Tibial artery (tissue), 4 donors: Measurements from ENCODE around the gene SMCHD1.
"Not testable (repeated sequence)": the region's sequence is repeated elsewhere in the genome, so short reads cannot be mapped to it uniquely, and the experiment has no call there.

ENCODE experiments used
- DNase-seq, 2 donors: peaks; one replicate each; pipeline ENCODE4 v3.0.0-alpha.2; 2019
- H3K27ac ChIP-seq, 2 donors: fragments of 200-600 bp; sonication (generic) in 1 of 2; 1 replicate in 1 of 2; 2 replicates in 1 of 2; pipeline ENCODE4 v1.5.1; 2018 to 2019; ENCODE audit warnings: mild to moderate bottlenecking in 1 of 2
- H3K27me3 ChIP-seq, 2 donors: fragments of 200-600 bp; sonication (generic) in 1 of 2; one replicate each; pipeline versions ENCODE4 v1.5.1 to v1.6.0; 2016 to 2019
- H3K36me3 ChIP-seq, 3 donors: fragments of 200-600 bp; sonication (generic) in 2 of 3; one replicate each; pipeline ENCODE4 v1.5.1; 2016 to 2019; ENCODE audit warnings: mild to moderate bottlenecking in 2 of 3
- H3K4me1 ChIP-seq, 4 donors: fragments of 200-600 bp; sonication (generic) in 2 of 4; 1 replicate in 3 of 4; 2 replicates in 1 of 4; pipeline ENCODE4 v1.5.1; 2016 to 2019
- H3K4me3 ChIP-seq, 2 donors: fragments of 200-600 bp; sonication (generic) in 1 of 2; 1 replicate in 1 of 2; 2 replicates in 1 of 2; pipeline ENCODE4 v1.5.1; 2018 to 2019; ENCODE audit warnings: mild to moderate bottlenecking in 2 of 2
- H3K9me3 ChIP-seq, 3 donors: fragments of 200-600 bp; sonication (generic) in 1 of 3; one replicate each; pipeline ENCODE4 v1.5.1; 2016 to 2019
- intact Hi-C: fragments of 100-400 bp; cut with DNase I; formaldehyde crosslinking; loops from one replicate; pipeline ENCODE4 v1.15.0; 2023; ENCODE audit warnings: low total_unique reads
- TF ChIP-seq, protein P1 (sequence below), 2 experiments: fragments of 200-600 bp in 1 of 2; fragments of 450-650 bp in 1 of 2; IDR thresholded peaks; one replicate each; pipeline ENCODE4 v1.5.1; 2017 to 2019; ENCODE audit warnings: antibody characterized with exemption in 2 of 2, mild to moderate bottlenecking in 1 of 2, moderate library complexity in 1 of 2

Gene SMCHD1

DNA sequence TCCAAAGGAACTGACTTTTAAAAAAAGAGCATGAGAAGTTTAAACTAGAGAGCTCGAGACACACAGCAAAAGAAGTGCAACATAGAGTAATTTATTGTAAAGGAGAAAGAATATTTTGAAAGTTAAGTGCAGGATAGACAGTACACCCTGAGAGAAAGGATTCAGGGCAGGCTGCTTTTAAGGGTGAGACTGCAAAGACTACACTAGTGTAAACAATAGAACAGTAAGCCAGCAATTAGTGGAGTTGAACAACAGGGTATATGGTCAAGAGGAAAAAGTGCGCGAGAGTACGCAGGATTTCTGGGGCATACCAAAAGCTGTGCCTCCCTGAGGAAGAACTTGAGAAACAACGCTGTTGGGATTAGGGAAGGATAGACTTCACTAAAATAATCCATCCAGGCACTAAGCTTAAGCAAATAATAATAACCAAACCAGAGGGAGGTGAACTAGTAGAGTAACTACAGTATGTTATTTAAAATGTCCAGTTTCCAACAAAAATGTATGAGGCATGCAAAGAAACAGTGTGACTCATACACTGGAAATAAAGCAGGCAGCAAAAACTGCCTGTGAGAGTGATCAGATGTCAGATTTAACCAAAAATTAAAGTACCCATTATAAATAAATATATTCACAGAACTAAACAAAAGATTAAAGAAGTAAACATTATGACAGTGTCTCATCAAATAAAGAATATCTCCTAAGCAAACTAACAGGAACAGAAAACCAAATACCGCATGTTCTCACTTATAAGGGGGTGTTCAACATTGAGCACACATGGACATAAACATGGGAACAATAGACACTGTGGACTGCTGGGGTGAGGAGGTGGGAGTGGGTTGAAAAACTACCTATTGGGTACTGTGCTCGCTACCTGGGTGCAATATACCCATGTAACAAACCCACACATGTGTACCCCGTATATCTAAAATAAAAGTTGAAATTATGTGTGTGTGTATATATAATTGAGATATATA lies 150.7 kb downstream of the SMCHD1 start:
- Histone ChIP-seq H3K4me3 (no peak overlapping the region), H3K36me3 (peaks cover 0 to 12% (median 9%) of the 10 kb centered on the region in 3 donors), H3K27ac (no peak overlapping the region), H3K9me3 (peaks cover 0 to 13% (median 7%) of the 10 kb centered on the region in 3 donors), H3K27me3 (no peaks in the 10 kb centered on the region), H3K4me1 (peaks cover 0 to 12% (median 0%) of the 10 kb centered on the region in 4 donors)
- no peak for DNase-seq
- TF ChIP-seq, protein P1, sequence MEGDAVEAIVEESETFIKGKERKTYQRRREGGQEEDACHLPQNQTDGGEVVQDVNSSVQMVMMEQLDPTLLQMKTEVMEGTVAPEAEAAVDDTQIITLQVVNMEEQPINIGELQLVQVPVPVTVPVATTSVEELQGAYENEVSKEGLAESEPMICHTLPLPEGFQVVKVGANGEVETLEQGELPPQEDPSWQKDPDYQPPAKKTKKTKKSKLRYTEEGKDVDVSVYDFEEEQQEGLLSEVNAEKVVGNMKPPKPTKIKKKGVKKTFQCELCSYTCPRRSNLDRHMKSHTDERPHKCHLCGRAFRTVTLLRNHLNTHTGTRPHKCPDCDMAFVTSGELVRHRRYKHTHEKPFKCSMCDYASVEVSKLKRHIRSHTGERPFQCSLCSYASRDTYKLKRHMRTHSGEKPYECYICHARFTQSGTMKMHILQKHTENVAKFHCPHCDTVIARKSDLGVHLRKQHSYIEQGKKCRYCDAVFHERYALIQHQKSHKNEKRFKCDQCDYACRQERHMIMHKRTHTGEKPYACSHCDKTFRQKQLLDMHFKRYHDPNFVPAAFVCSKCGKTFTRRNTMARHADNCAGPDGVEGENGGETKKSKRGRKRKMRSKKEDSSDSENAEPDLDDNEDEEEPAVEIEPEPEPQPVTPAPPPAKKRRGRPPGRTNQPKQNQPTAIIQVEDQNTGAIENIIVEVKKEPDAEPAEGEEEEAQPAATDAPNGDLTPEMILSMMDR (IDR thresholded peaks at IDR 0.05), result no peak
- intact Hi-C loops, result no loop called here

DNA sequence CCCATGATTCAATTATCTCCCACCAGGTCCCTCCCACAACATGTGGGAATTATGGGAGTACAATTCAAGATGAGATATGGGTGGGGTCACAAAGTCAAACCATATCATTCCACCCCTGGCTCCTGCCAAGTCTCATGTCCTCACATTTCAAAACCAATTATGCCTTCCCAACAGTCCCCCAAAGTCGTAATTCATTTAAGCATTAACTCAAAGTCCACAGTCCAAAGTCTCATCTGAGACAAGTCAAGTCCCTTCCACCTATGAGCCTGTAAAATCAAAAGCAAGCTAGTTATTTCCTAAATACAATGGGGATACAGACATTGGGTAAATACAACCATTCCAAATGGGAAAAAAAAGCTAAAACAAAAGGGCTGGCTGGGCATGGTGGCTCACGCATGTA lies 153.1 kb downstream of the SMCHD1 start:
- intact Hi-C loops, H3K36me3 ChIP-seq, H3K4me3 ChIP-seq, H3K27me3 ChIP-seq, H3K27ac ChIP-seq, DNase-seq: not testable (repeated sequence)
- peaks cover 0 to 12% (median 0%) of the 10 kb centered on the region in 4 donors for H3K4me1 ChIP-seq
- peaks cover 0 to 17% (median 16%) of the 10 kb centered on the region in 3 donors for H3K9me3 ChIP-seq

DNA sequence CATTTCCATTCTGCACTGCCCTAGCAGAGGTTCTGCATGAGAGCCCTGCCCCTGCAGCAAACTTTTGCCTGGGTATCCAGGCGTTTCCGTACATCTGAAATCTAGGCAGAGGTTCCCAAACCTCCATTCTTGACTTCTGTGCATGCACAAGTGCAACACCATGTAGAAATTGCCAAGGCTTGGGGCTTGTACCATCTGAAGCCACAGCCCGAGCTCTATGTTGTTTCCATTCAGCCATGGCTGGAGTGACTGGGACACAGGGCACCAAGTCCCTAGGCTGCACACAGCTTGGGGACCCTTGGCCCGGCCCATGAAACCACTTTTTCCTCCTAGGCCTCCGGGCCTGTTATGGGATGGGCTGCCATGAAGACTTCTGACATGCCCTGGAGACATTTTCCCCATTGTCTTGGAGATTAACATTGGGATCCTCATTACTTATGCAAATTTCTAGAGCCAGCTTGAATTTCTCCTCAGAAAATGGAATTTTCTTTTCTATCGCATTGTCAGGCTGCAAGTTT lies 154.2 kb downstream of the SMCHD1 start:
- Histone ChIP-seq H3K4me1 (peaks cover 0 to 12% (median 0%) of the 10 kb centered on the region in 4 donors), H3K9me3 (peaks cover 0 to 17% (median 16%) of the 10 kb centered on the region in 3 donors)
- DNase-seq, H3K27me3 ChIP-seq, H3K36me3 ChIP-seq, intact Hi-C loops, H3K27ac ChIP-seq, H3K4me3 ChIP-seq: not testable (repeated sequence)

DNA sequence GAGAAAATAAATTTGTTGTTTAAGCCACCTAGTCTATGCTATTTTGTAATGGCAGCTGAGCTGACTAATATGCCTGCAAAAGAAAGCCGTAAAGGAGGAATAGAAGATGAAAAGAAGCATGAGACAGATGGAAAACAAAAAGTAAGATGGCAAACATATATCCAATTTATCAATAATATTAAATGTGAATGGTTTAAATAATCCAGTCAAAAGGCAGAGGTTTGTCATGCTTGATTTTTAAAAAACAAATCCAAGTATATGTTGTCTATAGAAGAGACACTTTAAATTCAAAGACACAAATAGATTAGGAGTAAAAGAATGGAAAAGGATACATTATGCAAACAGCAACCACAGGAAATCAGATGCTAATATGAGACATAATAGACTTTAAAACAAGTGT lies 155.9 kb downstream of the SMCHD1 start:
- peaks cover 0 to 21% (median 16%) of the 10 kb centered on the region in 3 donors for H3K9me3 ChIP-seq
- no peak overlapping the region for H3K27ac ChIP-seq
- TF ChIP-seq, protein P1 (IDR thresholded peaks at IDR 0.05), result no peak
- no peak overlapping the region for H3K4me3 ChIP-seq
- peaks cover 0 to 2% (median 0%) of the 10 kb centered on the region in 4 donors for H3K4me1 ChIP-seq
- H3K36me3 ChIP-seq, result no peaks in the 10 kb centered on the region
- intact Hi-C loops, result no loop called here
- no peak for DNase-seq
- no peaks in the 10 kb centered on the region for H3K27me3 ChIP-seq

DNA sequence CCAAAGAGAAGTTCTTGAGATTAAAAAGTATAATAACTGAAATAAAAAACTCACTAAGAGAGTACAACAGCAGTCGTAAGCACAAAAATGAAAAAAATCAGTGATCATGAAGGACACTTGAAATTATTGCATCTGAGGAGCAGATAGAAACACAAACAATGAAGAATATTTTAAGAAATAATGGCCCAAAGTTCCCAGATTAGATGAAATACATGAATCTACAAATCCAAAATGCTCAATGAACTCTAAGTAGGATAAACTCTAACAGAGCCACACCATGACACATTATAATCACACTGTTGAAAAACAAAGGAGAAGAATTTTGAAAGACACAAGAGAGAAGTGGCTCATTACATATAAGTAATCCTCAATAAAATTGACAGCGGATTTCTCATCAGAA lies 159.4 kb downstream of the SMCHD1 start:
- no peaks in the 10 kb centered on the region for H3K27me3 ChIP-seq
- H3K9me3 ChIP-seq, result peaks cover 0 to 21% (median 8%) of the 10 kb centered on the region in 3 donors
- intact Hi-C loops, result no loop called here
- H3K4me3 ChIP-seq, result no peak overlapping the region
- no peaks in the 10 kb centered on the region for H3K4me1 ChIP-seq
- TF ChIP-seq, protein P1 (IDR thresholded peaks at IDR 0.05), result no peak
- H3K27ac ChIP-seq, result no peak overlapping the region
- H3K36me3 ChIP-seq, result no peaks in the 10 kb centered on the region
- no peak for DNase-seq

DNA sequence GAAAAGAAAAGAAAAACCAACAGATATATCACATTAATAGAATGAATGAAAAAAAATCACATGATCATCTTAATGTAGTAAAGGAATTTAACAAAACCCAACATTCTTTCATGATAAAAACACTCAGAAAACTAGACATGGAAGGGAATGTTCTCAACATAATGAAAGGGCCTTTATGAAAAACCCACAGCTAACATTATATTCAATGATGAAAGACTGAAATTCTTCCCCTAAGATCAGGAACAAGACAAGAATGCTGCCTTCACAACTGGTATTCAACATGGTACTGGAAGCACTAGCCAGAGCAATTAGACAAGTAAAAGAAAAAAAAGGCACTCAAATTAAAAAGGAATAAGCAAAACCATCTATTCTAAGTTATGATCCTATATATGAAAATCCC lies 162.8 kb downstream of the SMCHD1 start:
- Histone ChIP-seq H3K9me3 (peaks cover 0 to 4% (median 0%) of the 10 kb centered on the region in 3 donors), H3K36me3 (no peaks in the 10 kb centered on the region), H3K27ac (no peak overlapping the region), H3K4me3 (no peak overlapping the region), H3K4me1 (no peaks in the 10 kb centered on the region), H3K27me3 (no peaks in the 10 kb centered on the region)
- no peak for DNase-seq
- TF ChIP-seq, protein P1 (IDR thresholded peaks at IDR 0.05), result no peak
- intact Hi-C loops, result no loop called here
